Measurements from ENCODE around the gene GZF1. TPM values are rescaled to one million over a fixed set of nuclear protein-coding genes. Genes with fewer than 3 reads are reported as not detected.

The GZF1 gene
- polyA plus RNA-seq, 1 experiment = 14.3 TPM

DNA sequence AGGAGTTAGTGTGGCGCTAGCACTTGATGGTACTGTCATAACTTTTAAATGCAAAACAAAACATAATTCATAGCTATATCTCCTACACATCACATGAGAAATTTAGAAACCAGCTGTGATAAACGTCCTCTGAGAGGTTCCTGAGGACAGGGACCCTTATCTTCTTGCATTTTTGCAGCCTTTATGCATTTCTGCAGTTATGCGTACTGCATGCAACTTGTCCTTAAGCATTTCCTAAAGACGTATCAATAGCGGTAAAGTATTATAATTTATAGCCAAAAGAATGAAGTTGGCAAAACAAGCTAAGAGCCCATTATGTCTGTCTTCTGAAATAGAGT lies 57.6 kb downstream of the GZF1 start:
- Histone ChIP-seq H3K27me3 (ENCODE audit: control insufficient read depth, insufficient read depth, low read length) (no peaks in the 10 kb centered on the region), H3K27ac (ENCODE audit: low read depth, low read length) (peak overlapping the region; percentile 80), H3K4me3 (ENCODE audit: low read depth, low read length) (peak overlapping the region; percentile 92), H3K9me3 (ENCODE audit: control insufficient read depth, insufficient read depth, low read length) (no peaks in the 10 kb centered on the region; the same call in 1 of the 2 replicates)
- ChIA-PET POLR2A (interaction anchor here (1.3 kb wide), 1 partner anchor 62 kb away, joined by 3 read pairs; no protein-coding TSS in a partner anchor), CTCF (interaction anchor here (0.9 to 1.5 kb wide), 6 partner anchors 10 to 70 kb away, joined by 3 to 8 read pairs (median 4); no protein-coding TSS in a partner anchor)
- no peak for DNase-seq (ENCODE audit: low read depth, low spot score)
- TF ChIP-seq, protein P1, sequence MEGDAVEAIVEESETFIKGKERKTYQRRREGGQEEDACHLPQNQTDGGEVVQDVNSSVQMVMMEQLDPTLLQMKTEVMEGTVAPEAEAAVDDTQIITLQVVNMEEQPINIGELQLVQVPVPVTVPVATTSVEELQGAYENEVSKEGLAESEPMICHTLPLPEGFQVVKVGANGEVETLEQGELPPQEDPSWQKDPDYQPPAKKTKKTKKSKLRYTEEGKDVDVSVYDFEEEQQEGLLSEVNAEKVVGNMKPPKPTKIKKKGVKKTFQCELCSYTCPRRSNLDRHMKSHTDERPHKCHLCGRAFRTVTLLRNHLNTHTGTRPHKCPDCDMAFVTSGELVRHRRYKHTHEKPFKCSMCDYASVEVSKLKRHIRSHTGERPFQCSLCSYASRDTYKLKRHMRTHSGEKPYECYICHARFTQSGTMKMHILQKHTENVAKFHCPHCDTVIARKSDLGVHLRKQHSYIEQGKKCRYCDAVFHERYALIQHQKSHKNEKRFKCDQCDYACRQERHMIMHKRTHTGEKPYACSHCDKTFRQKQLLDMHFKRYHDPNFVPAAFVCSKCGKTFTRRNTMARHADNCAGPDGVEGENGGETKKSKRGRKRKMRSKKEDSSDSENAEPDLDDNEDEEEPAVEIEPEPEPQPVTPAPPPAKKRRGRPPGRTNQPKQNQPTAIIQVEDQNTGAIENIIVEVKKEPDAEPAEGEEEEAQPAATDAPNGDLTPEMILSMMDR (IDR thresholded peaks at IDR 0.05; ENCODE audit: low read depth, low read length) = no peak

DNA sequence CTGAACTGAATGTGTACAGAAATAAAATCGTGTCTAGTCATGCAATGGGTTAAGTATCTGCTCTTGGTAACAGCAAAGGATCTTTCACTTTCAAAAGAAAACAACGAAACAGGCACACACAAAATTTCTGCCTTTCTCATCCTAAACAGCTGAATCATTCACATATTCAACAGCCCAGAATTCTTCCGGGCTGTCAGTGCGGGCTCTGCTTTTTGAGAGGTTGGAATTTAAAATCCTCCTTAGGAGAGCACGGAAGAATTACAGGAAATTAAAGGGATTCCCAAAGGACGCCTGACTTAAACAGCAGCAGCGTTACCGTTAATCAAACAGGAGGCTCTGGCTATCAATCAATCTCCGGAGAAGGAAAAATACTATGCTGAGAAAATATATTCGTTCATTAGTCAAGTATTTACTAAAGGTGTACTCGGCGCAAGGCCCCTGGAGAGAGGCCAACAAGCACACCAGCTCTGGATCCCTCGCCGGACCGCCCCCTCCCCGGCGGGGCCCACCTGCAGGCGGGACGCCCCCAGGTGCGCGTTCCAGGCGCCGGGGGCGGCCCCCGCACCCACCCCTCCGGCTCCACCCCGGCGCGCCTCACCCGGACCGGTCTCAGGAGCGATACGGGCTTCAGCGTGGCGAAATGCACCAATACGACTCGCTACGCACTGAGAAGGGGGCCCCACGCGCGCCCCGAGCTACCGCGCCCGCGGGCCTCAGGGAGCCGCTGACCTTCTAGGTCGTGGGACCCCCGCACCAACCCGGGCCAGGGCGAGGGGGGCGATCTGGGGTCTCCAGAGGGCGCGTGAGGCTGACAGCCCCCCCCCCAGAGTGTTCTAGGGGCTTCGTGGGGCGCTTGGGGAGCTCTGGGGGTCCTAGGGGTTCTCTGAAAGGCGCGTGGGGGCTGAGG lies 58.3 kb downstream of the GZF1 start:
- Histone ChIP-seq H3K27me3 (ENCODE audit: control insufficient read depth, insufficient read depth, low read length) (peaks cover 2% of the 10 kb centered on the region), H3K27ac (ENCODE audit: low read depth, low read length) (peak overlapping the region; percentile 80), H3K9me3 (ENCODE audit: control insufficient read depth, insufficient read depth, low read length) (no peaks in the 10 kb centered on the region; the same call in 1 of the 2 replicates), H3K4me3 (ENCODE audit: low read depth, low read length) (peak overlapping the region; percentile 92)
- DNase-seq (ENCODE audit: low read depth, low spot score) = peak; percentile 29
- ChIA-PET CTCF (interaction anchor here (0.7 to 3.2 kb wide), 7 partner anchors 11 to 70 kb away, joined by 3 to 27 read pairs (median 5); no protein-coding TSS in a partner anchor), POLR2A (interaction anchor here (1.3 kb wide), 1 partner anchor 62 kb away, joined by 3 read pairs; no protein-coding TSS in a partner anchor)
- TF ChIP-seq, protein P1 (IDR thresholded peaks at IDR 0.05; ENCODE audit: low read depth, low read length) = no peak

DNA sequence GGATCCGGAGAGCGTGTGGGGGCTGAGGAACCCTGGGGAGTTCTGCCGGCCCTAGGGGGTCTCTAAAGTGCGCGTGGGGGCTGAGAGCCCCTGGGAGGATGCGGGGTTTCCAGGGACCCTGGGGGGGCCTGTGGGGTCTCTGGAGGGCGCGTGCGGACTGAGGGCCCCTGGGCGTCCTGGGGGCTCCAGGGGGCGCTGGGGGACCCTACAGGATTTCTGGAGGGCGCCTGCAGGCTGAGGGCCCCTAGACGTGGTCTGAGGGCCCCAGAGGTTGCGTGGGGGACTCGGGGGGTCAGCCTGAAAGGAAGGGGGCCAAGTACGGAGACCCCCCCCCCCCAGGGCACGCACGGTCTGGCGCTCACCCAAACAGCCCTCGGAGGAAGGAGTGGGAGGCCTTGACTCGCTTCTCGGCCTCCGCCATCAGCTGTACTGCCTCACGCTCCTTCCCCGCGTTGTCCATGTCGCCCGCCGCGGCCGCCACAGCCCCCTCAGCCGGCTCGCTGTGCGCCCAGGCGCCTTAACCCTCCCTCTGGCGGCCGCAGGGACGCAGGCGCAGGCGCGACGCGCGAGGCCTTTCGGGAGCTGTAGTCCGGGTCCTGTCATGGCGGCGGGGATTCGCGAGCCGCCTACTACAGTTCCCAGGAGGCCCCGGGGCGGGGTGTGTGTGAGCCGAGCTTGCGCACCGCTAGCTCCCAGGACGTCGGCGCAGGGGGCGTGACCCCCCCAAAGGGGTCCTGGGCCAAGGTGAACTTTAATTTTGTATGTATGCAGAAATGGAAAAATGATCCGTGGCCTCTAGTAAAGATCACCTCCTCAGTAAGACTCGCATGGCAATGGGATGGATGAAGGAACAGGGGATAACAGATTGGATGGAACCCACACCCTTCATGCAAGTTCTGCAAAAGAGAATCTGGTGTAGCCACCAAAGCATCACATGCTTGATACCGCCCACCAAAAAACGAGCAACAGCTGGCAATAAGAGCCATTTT lies 59.3 kb downstream of the GZF1 start, which contains the start of gene NAPB:
TSS of gene NAPB (minus strand) at position 546 of the 989 bp plus-strand sequence. CDS start at position 460, 86 bp downstream.
- peak; percentile 69 for DNase-seq (ENCODE audit: low read depth, low spot score)

More for the DNA sequence above, 59.3 kb downstream of the GZF1 start, which contains the start of gene NAPB:
- POLR2A ChIA-PET = interaction anchor here (0.7 to 1.1 kb wide), 5 partner anchors 22 to 216 kb away, joined by 3 to 7 read pairs (median 4); partner anchors contain the start of genes GZF1 and NXT1
- Histone ChIP-seq H3K4me3 (ENCODE audit: low read depth, low read length) (peak within 1 kb of the TSS; percentile 92), H3K27ac (ENCODE audit: low read depth, low read length) (peak within 1 kb of the TSS; percentile 80), H3K27me3 (ENCODE audit: control insufficient read depth, insufficient read depth, low read length) (peaks cover 2% of the 10 kb centered on the region), H3K9me3 (ENCODE audit: control insufficient read depth, insufficient read depth, low read length) (no peaks in the 10 kb centered on the region; the same call in 1 of the 2 replicates)
- TF ChIP-seq, protein P1 (IDR thresholded peaks at IDR 0.05; ENCODE audit: low read depth, low read length) = peak; percentile 49
- CTCF ChIA-PET = interaction anchor here (0.6 to 3.2 kb wide), 12 partner anchors 15 to 729 kb away, joined by 3 to 27 read pairs (median 4); partner anchors contain the start of gene NXT1

Small RNAs within 50 kb of the gene (small RNA-seq; reads per million reads assigned to genes)
- gene RNA5SP479 (ENCODE audit: insufficient read length, low read depth) = not detected

Other genes starting within 250 kb of the GZF1 start
- 17.9 and 19.5 TPM in 2 replicates for gene NXT1, start 11.4 kb upstream of the GZF1 start, polyA plus RNA-seq (2011; rRNA removed)
- gene NAPB, start 59.3 kb downstream of the GZF1 start, polyA plus RNA-seq (2011; rRNA removed) = 4.8 and 6.4 TPM in 2 replicates
- not detected in 2 replicates for gene CSTL1, start 77.5 kb downstream of the GZF1 start, polyA plus RNA-seq (2011; rRNA removed)
- not detected in 2 replicates for gene CST11, start 90.7 kb downstream of the GZF1 start, polyA plus RNA-seq (2011; rRNA removed)
- not detected in 2 replicates for gene CST8, start 128.9 kb downstream of the GZF1 start, polyA plus RNA-seq (2011; rRNA removed)
- gene CST9L, start 206.3 kb downstream of the GZF1 start, polyA plus RNA-seq (2011; rRNA removed) = not detected in 2 replicates
- gene CST9, start 243.7 kb downstream of the GZF1 start, polyA plus RNA-seq (2011; rRNA removed) = not detected in 2 replicates

All from AG04450 (cell line).